Measurements from ENCODE around the gene CCDC183.
A peak's percentile ranks its signal among the peaks of the same experiment; 100 is the strongest.
"Not testable (repeated sequence)": the region's sequence is repeated elsewhere in the genome, so short reads cannot be mapped to it uniquely, and the experiment has no call there.

The CCDC183 gene

DNA sequence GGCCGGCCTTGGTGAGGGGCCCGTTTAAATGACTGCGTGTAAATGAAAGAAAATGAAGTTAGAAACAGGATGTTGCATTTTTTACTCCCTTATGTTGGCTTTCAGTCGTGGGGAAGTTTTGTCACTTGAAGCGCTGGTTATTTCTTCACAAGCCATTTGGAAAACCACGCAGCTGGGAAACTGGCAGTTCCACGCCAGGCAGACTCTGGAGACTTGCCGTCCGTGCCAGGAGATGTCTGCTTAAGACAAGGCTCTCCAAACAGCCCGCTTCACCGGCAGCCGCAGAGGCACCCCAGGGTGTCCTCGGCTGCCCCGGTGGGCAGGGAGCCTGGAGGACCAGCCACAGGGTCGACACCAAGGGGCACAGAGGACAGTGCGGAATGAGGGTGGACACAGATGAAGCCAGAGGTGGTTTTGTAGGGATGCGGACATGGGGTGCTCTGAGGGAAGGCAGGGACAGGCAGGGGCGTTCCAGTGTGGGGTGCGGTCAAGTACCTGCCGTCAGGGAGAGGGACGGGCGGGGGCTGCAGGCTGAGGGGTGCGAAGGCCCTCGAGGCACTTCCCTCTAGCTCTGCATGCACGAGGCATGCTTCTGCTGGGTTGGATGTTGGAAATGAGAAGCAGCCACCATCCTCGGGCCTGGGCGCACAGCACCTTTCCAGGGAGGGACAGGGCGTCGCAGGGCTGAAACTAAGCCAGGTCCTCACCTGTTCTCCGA lies 35.0 kb downstream of the CCDC183 start:
- TF ChIP-seq, protein P1, sequence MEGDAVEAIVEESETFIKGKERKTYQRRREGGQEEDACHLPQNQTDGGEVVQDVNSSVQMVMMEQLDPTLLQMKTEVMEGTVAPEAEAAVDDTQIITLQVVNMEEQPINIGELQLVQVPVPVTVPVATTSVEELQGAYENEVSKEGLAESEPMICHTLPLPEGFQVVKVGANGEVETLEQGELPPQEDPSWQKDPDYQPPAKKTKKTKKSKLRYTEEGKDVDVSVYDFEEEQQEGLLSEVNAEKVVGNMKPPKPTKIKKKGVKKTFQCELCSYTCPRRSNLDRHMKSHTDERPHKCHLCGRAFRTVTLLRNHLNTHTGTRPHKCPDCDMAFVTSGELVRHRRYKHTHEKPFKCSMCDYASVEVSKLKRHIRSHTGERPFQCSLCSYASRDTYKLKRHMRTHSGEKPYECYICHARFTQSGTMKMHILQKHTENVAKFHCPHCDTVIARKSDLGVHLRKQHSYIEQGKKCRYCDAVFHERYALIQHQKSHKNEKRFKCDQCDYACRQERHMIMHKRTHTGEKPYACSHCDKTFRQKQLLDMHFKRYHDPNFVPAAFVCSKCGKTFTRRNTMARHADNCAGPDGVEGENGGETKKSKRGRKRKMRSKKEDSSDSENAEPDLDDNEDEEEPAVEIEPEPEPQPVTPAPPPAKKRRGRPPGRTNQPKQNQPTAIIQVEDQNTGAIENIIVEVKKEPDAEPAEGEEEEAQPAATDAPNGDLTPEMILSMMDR (IDR thresholded peaks at IDR 0.05; ENCODE audit: insufficient read depth, low read length, poor library complexity, severe bottlenecking) = no peak
- DNase-seq (ENCODE audit: extremely low read depth, insufficient read length) = peak; percentile 13
- no peaks in the 10 kb centered on the region for H3K27me3 ChIP-seq (replicated peaks; ENCODE audit: control insufficient read depth, insufficient read depth, low read length)
- peaks cover 43% of the 10 kb centered on the region for H3K36me3 ChIP-seq (ENCODE audit: control insufficient read depth, insufficient read depth, low read length)
- H3K4me3 ChIP-seq (replicated peaks; ENCODE audit: low read depth, low read length) = no peak overlapping the region

DNA sequence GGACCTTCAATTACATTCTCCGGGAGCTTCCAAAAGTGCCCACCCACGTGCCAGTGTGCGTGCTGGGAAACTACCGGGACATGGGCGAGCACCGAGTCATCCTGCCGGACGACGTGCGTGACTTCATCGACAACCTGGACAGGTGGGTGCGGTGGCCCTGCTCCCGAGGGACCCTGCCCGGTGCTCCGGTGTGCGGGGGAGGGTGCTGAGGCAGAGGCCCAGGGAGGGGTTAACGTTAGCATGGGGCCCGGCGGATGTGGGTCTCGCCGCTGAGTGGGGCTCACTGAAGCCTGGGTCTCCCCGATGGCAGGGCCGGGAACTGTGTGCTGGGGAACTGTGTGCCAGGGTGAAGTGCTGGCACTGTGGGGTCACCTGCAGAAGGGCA lies 35.6 kb downstream of the CCDC183 start:
- peak; percentile 9 for DNase-seq (ENCODE audit: extremely low read depth, insufficient read length)
- TF ChIP-seq, protein P1 (IDR thresholded peaks at IDR 0.05; ENCODE audit: insufficient read depth, low read length, poor library complexity, severe bottlenecking) = no peak
- Histone ChIP-seq H3K36me3 (ENCODE audit: control insufficient read depth, insufficient read depth, low read length) (peaks cover 44% of the 10 kb centered on the region), H3K4me3 (replicated peaks; ENCODE audit: low read depth, low read length) (no peak overlapping the region), H3K27me3 (replicated peaks; ENCODE audit: control insufficient read depth, insufficient read depth, low read length) (no peaks in the 10 kb centered on the region)

- Histone ChIP-seq H3K27me3 (replicated peaks; ENCODE audit: control insufficient read depth, insufficient read depth, low read length) (no peaks in the 10 kb centered on the region), H3K36me3 (ENCODE audit: control insufficient read depth, insufficient read depth, low read length) (peaks cover 41% of the 10 kb centered on the region), H3K4me3 (replicated peaks; ENCODE audit: low read depth, low read length) (no peak overlapping the region)
- TF ChIP-seq, protein P1 (IDR thresholded peaks at IDR 0.05; ENCODE audit: insufficient read depth, low read length, poor library complexity, severe bottlenecking) = no peak
- DNase-seq (ENCODE audit: extremely low read depth, insufficient read length) = no peak
Observed at GRCh38 chr9:136832581-136832980, 36.4 kb downstream of the CCDC183 start.

- H3K4me3 ChIP-seq (replicated peaks; ENCODE audit: low read depth, low read length); DNase-seq (ENCODE audit: extremely low read depth, insufficient read length); H3K27me3 ChIP-seq (replicated peaks; ENCODE audit: control insufficient read depth, insufficient read depth, low read length): not testable (repeated sequence)
- H3K36me3 ChIP-seq (ENCODE audit: control insufficient read depth, insufficient read depth, low read length) = peaks cover 38% of the 10 kb centered on the region
Observed at GRCh38 chr9:136833381-136834048, 37.4 kb downstream of the CCDC183 start.

DNA sequence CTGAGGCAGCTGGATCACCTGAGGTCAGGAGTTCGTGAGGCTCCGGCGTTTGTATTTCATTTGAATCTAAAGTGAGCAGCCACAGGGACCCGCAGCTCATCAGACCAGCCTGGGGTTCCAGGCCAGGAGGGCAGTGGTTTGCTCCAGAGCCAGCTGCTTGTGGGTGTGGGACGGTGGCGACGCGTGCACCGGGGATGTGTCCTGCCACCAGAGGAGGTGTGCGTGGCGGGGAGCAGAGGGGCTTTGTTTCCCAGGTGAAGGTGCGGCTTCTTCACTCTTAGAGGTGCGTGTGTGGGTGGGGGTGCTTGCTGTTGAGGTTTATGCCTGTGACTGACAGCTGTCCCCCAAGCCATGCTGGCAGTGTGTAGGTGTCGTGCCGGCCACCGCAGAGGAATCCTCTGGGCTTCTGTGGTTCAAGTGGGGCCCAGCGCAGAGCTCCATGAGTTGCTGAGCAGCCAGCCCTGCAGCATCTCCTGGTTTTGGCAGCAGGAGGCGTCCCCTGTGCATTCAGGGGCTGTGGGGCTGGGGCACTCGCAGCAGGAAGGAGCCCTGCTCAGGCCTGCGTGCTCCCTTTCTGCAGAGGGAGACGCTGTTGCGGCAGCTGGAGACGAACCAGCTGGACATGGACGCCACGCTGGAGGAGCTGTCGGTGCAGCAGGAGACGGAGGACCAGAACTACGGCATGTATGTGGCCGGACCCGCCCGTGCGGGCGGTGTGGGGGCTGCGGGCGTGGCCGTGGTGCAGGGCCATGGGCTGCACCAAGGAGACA lies 39.2 kb downstream of the CCDC183 start:
- TF ChIP-seq, protein P1 (IDR thresholded peaks at IDR 0.05; ENCODE audit: insufficient read depth, low read length, poor library complexity, severe bottlenecking) = no peak
- DNase-seq (ENCODE audit: extremely low read depth, insufficient read length) = peak; percentile 12
- H3K27me3 ChIP-seq (replicated peaks; ENCODE audit: control insufficient read depth, insufficient read depth, low read length) = no peaks in the 10 kb centered on the region
- no peak overlapping the region for H3K4me3 ChIP-seq (replicated peaks; ENCODE audit: low read depth, low read length)
- H3K36me3 ChIP-seq (ENCODE audit: control insufficient read depth, insufficient read depth, low read length) = peaks cover 27% of the 10 kb centered on the region

Measured in GM06990 (cell line).